GM18909 (cell line): ENCODE measurements around the gene SLC30A2.
"Not testable (repeated sequence)": the region's sequence is repeated elsewhere in the genome, so short reads cannot be mapped to it uniquely, and the experiment has no call there.

Experiments used
- ATAC-seq: cut with Tn5 transposase; IDR thresholded peaks from one replicate; pipeline ENCODE4 v1.9.1; 2021; ENCODE audit warnings: mild to moderate bottlenecking; ENCODE audit not compliant: unreplicated experiment, poor library complexity

Gene SLC30A2, protein sequence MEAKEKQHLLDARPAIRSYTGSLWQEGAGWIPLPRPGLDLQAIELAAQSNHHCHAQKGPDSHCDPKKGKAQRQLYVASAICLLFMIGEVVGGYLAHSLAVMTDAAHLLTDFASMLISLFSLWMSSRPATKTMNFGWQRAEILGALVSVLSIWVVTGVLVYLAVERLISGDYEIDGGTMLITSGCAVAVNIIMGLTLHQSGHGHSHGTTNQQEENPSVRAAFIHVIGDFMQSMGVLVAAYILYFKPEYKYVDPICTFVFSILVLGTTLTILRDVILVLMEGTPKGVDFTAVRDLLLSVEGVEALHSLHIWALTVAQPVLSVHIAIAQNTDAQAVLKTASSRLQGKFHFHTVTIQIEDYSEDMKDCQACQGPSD

GRCh38 chr1:26045722-26046245 lies at the start of gene SLC30A2:
Gene SLC30A2, minus strand, starts transcription at chr1:26046118. Its CDS starts 222 bp downstream, at chr1:26045896.
- no peak for ATAC-seq

GRCh38 chr1:26094677-26095383 lies 48.9 kb upstream of the SLC30A2 start:
- no peak for ATAC-seq

- ATAC-seq: no peak
Observed at GRCh38 chr1:26094076-26094669, 48.3 kb upstream of the SLC30A2 start.

GRCh38 chr1:26093569-26093968 lies 47.7 kb upstream of the SLC30A2 start:
- ATAC-seq: not testable (repeated sequence)

DNA sequence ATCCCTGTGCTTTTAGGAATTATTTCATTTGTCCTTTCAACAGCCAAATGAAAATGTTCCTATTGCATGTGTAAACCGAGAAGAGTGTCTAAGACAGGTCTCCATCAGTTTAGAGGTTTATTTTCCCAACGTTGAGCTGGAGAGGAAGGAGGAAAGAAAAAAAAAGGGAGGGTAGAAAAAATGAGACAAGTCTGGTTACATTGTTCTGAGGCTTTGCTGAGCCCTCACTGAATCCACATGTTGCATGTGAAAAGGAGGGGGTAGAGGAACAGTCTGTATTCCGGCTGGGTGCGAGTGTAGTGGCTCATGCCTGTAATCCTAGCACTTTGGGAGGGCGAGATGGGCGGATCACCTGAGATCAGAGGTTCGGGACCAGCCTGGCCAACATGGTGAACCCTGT lies 46.5 kb upstream of the SLC30A2 start:
- no peak for ATAC-seq

DNA sequence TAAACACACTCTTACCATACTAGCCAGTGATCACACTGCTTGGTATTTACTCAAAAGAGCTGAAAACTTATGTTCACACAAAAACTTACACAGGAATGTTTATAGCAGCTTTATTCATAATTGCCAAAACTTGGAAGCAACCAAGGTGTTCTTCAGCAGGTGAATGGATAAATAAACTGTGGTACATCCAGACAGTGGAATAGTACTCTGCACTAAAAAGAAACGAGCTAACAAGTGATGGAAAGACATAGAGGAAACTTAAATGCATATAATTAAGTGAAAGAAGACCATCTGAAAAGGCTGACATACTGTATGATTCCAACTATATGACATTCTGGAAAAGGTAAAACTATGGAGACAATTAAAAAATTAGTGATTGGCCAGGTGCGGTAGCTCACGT lies 45.0 kb upstream of the SLC30A2 start:
- ATAC-seq: no peak

- ATAC-seq: no peak
Observed at GRCh38 chr1:26089125-26089524, 43.2 kb upstream of the SLC30A2 start.

DNA sequence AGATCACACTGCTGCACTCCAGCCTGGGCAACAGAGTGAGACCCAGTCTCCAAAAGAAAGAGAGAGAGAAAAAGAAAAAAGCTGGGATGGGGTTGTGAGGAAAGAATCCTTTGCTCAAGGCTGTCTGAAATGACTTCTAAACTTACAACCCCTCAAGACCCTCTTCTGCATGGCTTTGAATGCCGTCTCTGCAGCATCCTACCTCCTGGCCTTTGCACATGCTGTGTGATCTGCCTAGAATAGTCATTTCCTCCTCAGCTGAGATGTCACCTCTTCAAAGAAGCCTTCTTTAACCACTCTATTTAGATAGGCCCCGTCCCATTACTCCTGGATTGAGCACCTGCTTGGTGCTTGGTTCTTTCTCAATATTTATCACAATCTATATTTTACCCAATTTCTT lies 38.9 kb upstream of the SLC30A2 start:
- ATAC-seq: no peak

- ATAC-seq: no peak
Observed at GRCh38 chr1:26084091-26084561, 38.2 kb upstream of the SLC30A2 start.

- ATAC-seq: no peak
Observed at GRCh38 chr1:26083208-26083607, 37.3 kb upstream of the SLC30A2 start.

GRCh38 chr1:26082020-26082350 lies 36.1 kb upstream of the SLC30A2 start:
- no peak for ATAC-seq

- no peak for ATAC-seq
Observed at GRCh38 chr1:26081267-26082019, 35.5 kb upstream of the SLC30A2 start.

- ATAC-seq: no peak
Observed at GRCh38 chr1:26079960-26080814, 34.3 kb upstream of the SLC30A2 start.

- ATAC-seq: no peak
Observed at GRCh38 chr1:26079178-26079563, 33.3 kb upstream of the SLC30A2 start.

- ATAC-seq: no peak
Observed at GRCh38 chr1:26078286-26079177, 32.6 kb upstream of the SLC30A2 start.

DNA sequence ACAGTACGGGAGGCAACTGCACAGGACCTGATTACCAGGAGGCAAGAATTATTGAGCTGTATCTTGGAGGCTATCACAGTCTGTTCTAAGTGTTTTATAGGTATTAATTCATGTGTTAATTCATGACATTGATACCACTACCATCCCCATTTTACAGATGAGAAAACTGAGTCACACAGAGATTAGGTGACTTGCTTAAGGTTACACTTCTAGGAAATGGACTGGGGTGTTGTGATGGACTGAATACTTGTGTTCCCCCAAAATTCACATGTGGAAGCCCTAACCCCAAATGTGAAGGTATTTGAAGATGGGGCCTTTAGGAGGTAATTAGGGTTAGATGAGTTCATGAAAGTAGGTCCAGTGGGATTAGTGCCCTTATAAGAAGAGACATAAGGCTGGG lies 31.6 kb upstream of the SLC30A2 start:
- no peak for ATAC-seq

DNA sequence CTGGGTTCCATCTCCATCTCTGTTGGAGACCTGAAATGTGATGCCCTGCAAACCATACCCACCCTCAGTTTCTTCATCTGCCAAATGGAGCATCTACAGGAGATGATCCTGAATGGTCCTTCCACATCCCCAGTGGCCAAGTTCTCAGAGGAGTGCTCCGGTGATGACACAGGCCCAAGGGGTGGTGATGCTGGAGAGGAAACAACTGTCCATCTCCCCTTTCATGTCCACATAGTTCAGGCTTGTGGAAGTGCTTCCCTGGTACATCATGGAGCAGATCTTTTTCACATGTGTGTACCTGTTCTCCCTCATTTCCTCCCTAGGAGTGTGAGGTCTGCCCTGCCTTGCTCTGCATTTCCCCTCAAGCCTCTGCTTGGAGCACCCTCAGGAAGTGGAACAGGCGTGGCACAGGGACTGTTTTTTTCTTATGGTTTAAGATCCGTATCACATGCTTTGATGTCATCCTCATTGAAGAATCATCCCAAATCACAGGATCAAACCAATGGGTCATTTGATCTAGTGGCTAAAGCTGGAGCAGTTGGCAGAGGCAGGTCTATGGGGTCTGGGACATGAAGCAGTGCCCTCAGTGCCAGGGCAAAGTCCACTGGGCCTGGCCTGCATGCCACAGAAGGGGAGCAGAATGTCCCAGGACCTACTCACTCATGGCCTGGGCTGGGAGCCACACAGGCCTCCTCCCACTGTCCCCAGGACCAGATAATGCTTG lies 29.7 kb upstream of the SLC30A2 start:
- ATAC-seq: no peak

DNA sequence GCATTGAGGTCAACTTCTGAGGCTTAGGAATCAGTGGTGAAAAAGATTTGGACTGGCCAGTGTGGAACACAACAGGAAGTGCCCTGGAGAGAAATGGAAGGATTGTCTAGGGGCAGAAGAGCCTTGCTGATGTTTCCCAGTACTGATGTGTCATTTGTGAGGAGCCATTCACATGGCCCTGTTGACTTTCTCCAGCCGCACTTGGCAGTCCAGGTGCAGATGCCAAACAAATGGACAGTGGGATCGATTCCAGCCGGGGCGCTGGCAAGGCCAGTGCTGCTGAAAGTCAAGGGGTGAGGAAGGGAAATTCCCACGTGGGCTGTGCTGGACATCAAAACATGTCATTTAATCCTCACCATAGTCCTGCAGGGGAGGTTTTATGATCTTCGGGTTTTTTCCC lies 26.4 kb upstream of the SLC30A2 start:
- ATAC-seq: no peak
